ENCODE results near the gene TXNDC12.
"Not testable (repeated sequence)": the region's sequence is repeated elsewhere in the genome, so short reads cannot be mapped to it uniquely, and the experiment has no call there.

- not testable (repeated sequence) for TF ChIP-seq TCF7 (CRISPR knock-in tag; IDR thresholded peaks at IDR 0.05; ENCODE audit: low read depth); SP1 (CRISPR knock-in tag; conservative IDR thresholded peaks at IDR 0.05); STAT6 (CRISPR knock-in tag; conservative IDR thresholded peaks at IDR 0.05; ENCODE audit: low read depth); E2F5 (CRISPR knock-in tag; IDR thresholded peaks at IDR 0.05); NR2C2 (CRISPR knock-in tag; IDR thresholded peaks at IDR 0.05); CREB1 (CRISPR knock-in tag; IDR thresholded peaks at IDR 0.05); FOXP4 (CRISPR knock-in tag; IDR thresholded peaks at IDR 0.05); CTCF (IDR thresholded peaks at IDR 0.05); ATF6 (CRISPR knock-in tag; IDR thresholded peaks at IDR 0.05); MAX (CRISPR knock-in tag; IDR thresholded peaks at IDR 0.05); FOXK1 (CRISPR knock-in tag; IDR thresholded peaks at IDR 0.05); IRF1 (CRISPR knock-in tag; IDR thresholded peaks at IDR 0.05); USF1 (CRISPR knock-in tag; IDR thresholded peaks at IDR 0.05)
Observed at GRCh38 chr1:52087892-52088291, 32.9 kb upstream of the TXNDC12 start.

All from WTC11 (cell line).